NCI-H82 (cell line): Measurements from ENCODE around the gene B4GALT1.
"Not testable (repeated sequence)": the region's sequence is repeated elsewhere in the genome, so short reads cannot be mapped to it uniquely, and the experiment has no call there.

Source experiments
- DNase-seq: peaks from one replicate; lab custom pipeline; 2025; lab: John Stamatoyannopoulos, UW

B4GALT1 gene

GRCh38 chr9:33184963-33185362 lies 17.8 kb upstream of the B4GALT1 start:
- no peak for DNase-seq

- DNase-seq: no peak
These were observed 15.4 kb upstream of the B4GALT1 start for GRCh38 chr9:33182519-33182918.

- DNase-seq: no peak
These were observed 13.5 kb upstream of the B4GALT1 start for GRCh38 chr9:33180526-33181184.

GRCh38 chr9:33178972-33179697 lies 12.0 kb upstream of the B4GALT1 start:
- no peak for DNase-seq

- DNase-seq: no peak
These were observed 10.5 kb upstream of the B4GALT1 start for GRCh38 chr9:33177639-33178038.

- no peak for DNase-seq
These were observed 9.9 kb upstream of the B4GALT1 start for GRCh38 chr9:33177086-33177485.

- no peak for DNase-seq
These were observed 8.7 kb upstream of the B4GALT1 start for GRCh38 chr9:33175649-33176325.

GRCh38 chr9:33172256-33173238 lies 5.4 kb upstream of the B4GALT1 start:
- DNase-seq: no peak

GRCh38 chr9:33170464-33171415 lies 3.6 kb upstream of the B4GALT1 start:
- peak; percentile 63 for DNase-seq

GRCh38 chr9:33168941-33169544 lies 1.9 kb upstream of the B4GALT1 start:
- DNase-seq: no peak

- DNase-seq: peak; percentile 41
These were observed 881 bp upstream of the B4GALT1 start for GRCh38 chr9:33167972-33168461.

- peak; percentile 62 for DNase-seq
These were observed 679 bp downstream of the B4GALT1 start for GRCh38 chr9:33166231-33167083.

GRCh38 chr9:33165263-33166151 lies 1.6 kb downstream of the B4GALT1 start:
- DNase-seq: peak; percentile 27

GRCh38 chr9:33164921-33165262 lies 2.2 kb downstream of the B4GALT1 start:
- not testable (repeated sequence) for DNase-seq

- peak; percentile 51 for DNase-seq
These were observed 2.9 kb downstream of the B4GALT1 start for GRCh38 chr9:33164138-33164809.

GRCh38 chr9:33163433-33164137 lies 3.6 kb downstream of the B4GALT1 start:
- no peak for DNase-seq

GRCh38 chr9:33162721-33163311 lies 4.3 kb downstream of the B4GALT1 start:
- no peak for DNase-seq
